ENCODE data around the gene OR2A12. TPM values are rescaled to one million over a fixed set of nuclear protein-coding genes. Genes with fewer than 3 reads are reported as not detected.

Gene OR2A12
- total RNA-seq, 1 donor from 2014 or later, result not detected

DNA sequence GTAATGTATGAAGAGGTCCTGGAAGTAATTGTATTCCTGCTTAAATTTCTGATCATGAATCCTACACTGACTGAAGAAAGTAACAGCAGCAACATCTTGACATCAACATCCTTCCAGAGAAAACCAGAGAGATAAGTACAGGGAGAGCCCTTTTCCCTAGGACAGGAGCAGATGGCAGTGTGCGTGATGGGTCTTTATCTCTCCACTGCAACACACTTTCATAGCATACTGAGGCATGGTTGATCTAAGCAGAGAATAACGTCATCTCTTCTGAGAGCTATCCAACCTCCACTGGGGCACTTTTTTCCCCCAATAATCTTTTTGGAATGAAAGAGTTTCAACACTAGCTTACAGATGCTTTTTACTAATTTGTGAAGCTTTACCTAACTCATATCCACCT is 16.1 kb upstream of the OR2A12 start:
- Mint-ChIP-seq H3K4me1 (no peaks in the 10 kb centered on the region), H3K4me3 (no peak overlapping the region), H3K9me3 (no peaks in the 10 kb centered on the region), H3K27me3 (ENCODE audit: low read depth) (peaks cover 9% of the 10 kb centered on the region), H3K27ac (no peak overlapping the region), H3K36me3 (no peaks in the 10 kb centered on the region)
- TF ChIP-seq, protein P1, sequence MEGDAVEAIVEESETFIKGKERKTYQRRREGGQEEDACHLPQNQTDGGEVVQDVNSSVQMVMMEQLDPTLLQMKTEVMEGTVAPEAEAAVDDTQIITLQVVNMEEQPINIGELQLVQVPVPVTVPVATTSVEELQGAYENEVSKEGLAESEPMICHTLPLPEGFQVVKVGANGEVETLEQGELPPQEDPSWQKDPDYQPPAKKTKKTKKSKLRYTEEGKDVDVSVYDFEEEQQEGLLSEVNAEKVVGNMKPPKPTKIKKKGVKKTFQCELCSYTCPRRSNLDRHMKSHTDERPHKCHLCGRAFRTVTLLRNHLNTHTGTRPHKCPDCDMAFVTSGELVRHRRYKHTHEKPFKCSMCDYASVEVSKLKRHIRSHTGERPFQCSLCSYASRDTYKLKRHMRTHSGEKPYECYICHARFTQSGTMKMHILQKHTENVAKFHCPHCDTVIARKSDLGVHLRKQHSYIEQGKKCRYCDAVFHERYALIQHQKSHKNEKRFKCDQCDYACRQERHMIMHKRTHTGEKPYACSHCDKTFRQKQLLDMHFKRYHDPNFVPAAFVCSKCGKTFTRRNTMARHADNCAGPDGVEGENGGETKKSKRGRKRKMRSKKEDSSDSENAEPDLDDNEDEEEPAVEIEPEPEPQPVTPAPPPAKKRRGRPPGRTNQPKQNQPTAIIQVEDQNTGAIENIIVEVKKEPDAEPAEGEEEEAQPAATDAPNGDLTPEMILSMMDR (IDR thresholded peaks at IDR 0.05; ENCODE audit: unreplicated experiment), result no peak
- no peak for DNase-seq (ENCODE audit: low spot score in 2 of 2, unreplicated experiment in 2 of 2)

DNA sequence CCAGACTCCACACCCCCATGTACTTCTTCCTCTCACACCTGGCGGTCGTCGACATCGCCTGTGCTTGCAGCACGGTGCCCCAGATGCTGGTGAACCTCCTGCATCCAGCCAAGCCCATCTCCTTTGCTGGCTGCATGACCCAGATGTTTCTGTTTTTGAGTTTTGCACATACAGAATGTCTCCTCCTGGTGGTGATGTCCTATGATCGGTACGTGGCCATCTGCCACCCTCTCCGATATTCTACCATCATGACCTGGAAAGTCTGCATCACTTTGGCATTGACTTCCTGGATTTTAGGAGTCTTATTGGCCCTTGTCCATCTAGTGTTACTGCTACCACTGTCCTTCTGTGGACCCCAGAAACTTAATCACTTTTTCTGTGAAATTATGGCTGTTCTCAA is 11.7 kb upstream of the OR2A12 start:
- Mint-ChIP-seq H3K4me3 (no peak overlapping the region), H3K9me3 (no peaks in the 10 kb centered on the region), H3K36me3 (no peaks in the 10 kb centered on the region), H3K27ac (no peak overlapping the region), H3K27me3 (ENCODE audit: low read depth) (peaks cover 6% of the 10 kb centered on the region), H3K4me1 (no peaks in the 10 kb centered on the region)
- TF ChIP-seq, protein P1 (IDR thresholded peaks at IDR 0.05; ENCODE audit: unreplicated experiment), result no peak
- DNase-seq (ENCODE audit: low spot score in 2 of 2, unreplicated experiment in 2 of 2), result no peak

DNA sequence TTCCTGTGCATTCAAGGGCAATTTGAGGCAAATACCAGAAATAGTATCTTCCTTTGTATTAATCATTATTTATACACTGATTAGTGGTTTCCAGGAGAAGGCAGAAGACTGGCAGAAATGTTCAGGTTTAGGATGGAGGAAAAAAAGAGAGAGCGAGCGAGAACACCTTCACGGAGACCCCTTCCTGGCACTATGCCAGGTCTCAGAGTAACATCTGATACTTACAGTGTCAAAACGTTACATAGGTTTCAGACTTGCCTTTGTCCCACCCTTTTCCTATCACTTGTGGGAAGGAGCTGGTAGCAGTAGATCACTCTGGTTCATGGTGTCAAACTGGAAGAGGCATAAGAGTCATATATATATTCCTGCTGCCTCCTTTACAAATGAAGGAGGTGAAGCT is 652 bp downstream of the OR2A12 start:
- H3K9me3 Mint-ChIP-seq, result peaks cover 6% of the 10 kb centered on the region
- TF ChIP-seq, protein P1 (IDR thresholded peaks at IDR 0.05; ENCODE audit: unreplicated experiment), result no peak
- H3K27me3 Mint-ChIP-seq (ENCODE audit: low read depth), result peaks cover 5% of the 10 kb centered on the region
- no peaks in the 10 kb centered on the region for H3K36me3 Mint-ChIP-seq
- H3K4me1 Mint-ChIP-seq, result no peaks in the 10 kb centered on the region
- DNase-seq (ENCODE audit: low spot score in 2 of 2, unreplicated experiment in 2 of 2), result no peak
- H3K27ac Mint-ChIP-seq, result no peak overlapping the region
- no peak overlapping the region for H3K4me3 Mint-ChIP-seq

DNA sequence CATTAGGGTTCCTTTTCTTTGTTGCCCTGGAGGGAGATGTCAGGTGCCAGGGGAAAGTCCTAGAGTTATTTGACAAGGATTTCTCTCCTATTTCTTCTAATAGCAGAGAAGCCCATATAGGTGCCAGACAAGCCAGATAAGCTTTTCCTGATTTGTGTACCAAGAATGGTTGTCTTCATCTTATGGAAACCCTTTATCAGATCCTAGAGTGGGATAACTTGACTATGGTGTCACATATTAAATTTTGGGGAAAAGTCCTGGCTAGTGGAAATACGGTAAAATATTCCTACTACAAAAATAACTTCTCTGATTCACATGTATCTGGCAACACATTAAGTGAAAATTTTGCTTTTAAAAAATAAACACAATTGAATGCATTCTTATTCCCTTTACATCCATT is 1.2 kb downstream of the OR2A12 start:
- Mint-ChIP-seq H3K4me3 (no peak overlapping the region), H3K36me3 (no peaks in the 10 kb centered on the region), H3K27me3 (ENCODE audit: low read depth) (peaks cover 5% of the 10 kb centered on the region), H3K4me1 (no peaks in the 10 kb centered on the region), H3K27ac (no peak overlapping the region), H3K9me3 (peaks cover 11% of the 10 kb centered on the region)
- DNase-seq (ENCODE audit: low spot score in 2 of 2, unreplicated experiment in 2 of 2), result no peak
- TF ChIP-seq, protein P1 (IDR thresholded peaks at IDR 0.05; ENCODE audit: unreplicated experiment), result no peak

DNA sequence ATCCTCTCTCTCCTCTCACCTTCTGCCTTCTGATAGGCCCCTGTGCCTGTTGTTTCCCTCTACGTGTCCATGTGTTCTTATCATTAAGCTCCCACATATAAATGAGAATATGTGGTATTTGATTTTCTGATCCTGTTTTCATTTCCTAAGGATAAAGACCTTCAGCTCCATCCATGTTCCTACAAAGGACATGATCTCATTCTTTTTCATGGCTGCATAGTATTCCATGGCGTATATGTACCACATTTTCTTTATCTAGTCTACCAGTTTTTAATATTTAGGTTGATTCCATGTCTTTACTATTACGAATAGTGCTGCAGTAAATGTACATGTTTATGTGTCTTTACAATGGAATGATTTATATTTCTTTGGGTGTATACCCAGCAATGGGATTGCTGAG is 4.6 kb downstream of the OR2A12 start:
- TF ChIP-seq, protein P1 (IDR thresholded peaks at IDR 0.05; ENCODE audit: unreplicated experiment), result no peak
- Mint-ChIP-seq H3K4me3 (no peak overlapping the region), H3K9me3 (peaks cover 16% of the 10 kb centered on the region), H3K27me3 (ENCODE audit: low read depth) (peaks cover 5% of the 10 kb centered on the region), H3K4me1 (no peaks in the 10 kb centered on the region), H3K27ac (no peak overlapping the region), H3K36me3 (no peaks in the 10 kb centered on the region)
- DNase-seq (ENCODE audit: low spot score in 2 of 2, unreplicated experiment in 2 of 2), result no peak

DNA sequence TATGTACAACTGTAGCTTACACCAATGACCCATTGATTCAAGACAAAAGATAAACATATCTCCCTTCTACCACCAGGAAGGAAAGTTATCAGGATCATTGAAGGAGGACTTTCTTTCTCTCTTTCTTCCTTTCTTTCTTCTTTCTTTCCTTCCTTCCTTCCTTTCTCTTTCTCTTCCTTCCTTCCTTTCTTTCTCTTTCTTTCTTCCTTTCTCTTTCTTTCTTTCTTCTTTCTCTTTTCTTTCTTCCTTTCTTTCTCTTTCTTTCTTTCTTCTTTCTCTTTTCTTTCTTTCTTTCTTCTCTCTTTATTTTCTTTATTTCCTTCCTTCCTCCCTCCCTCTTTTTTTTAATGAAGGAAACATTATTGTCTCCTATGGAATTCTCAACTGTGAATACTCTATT is 12.7 kb downstream of the OR2A12 start:
- H3K36me3 Mint-ChIP-seq, result no peaks in the 10 kb centered on the region
- TF ChIP-seq, protein P1 (IDR thresholded peaks at IDR 0.05; ENCODE audit: unreplicated experiment), result no peak
- H3K27me3 Mint-ChIP-seq (ENCODE audit: low read depth), result peaks cover 2% of the 10 kb centered on the region
- H3K4me3 Mint-ChIP-seq, result no peak overlapping the region
- peaks cover 13% of the 10 kb centered on the region for H3K4me1 Mint-ChIP-seq
- H3K27ac Mint-ChIP-seq, result no peak overlapping the region
- peaks cover 4% of the 10 kb centered on the region for H3K9me3 Mint-ChIP-seq
- no peak for DNase-seq (ENCODE audit: low spot score in 2 of 2, unreplicated experiment in 2 of 2)

All from mesothelial cell of epicardium (in vitro differentiated cells).